Prostate gland (tissue), 2 donors: ENCODE measurements around the gene TPPP2. TPM values are rescaled to one million over a fixed set of nuclear protein-coding genes. Genes with fewer than 3 reads are reported as not detected.

Experiments
- DNase-seq: peaks from one replicate; pipeline ENCODE4 v3.0.0-alpha.2; 2019; ENCODE audit warnings: low spot score
- H3K27ac ChIP-seq, 2 donors: fragments of 200-600 bp; sonication (generic); 2 replicates each; pipeline ENCODE4 v1.5.1; 2017 to 2019
- H3K27me3 ChIP-seq: fragments of 200-600 bp; sonication (generic); replicated peaks from 2 replicates; pipeline ENCODE4 v1.5.1; 2019; ENCODE audit not compliant: insufficient read depth
- H3K36me3 ChIP-seq, 2 donors: fragments of 200-600 bp; sonication (generic); 1 replicate in 1 of 2; 2 replicates in 1 of 2; pipeline versions ENCODE4 v1.5.1 to v1.8.1; 2017 to 2019
- H3K4me1 ChIP-seq: fragments of 200-600 bp; sonication (generic); replicated peaks from 2 replicates; pipeline ENCODE4 v1.5.1; 2019
- H3K4me3 ChIP-seq, 2 donors: fragments of 200-600 bp; sonication (generic); 2 replicates each; pipeline ENCODE4 v1.5.1; 2017 to 2019
- H3K9me3 ChIP-seq: fragments of 200-600 bp; sonication (generic); 2 replicates; pipeline ENCODE4 v1.5.1; 2017
- POLR2A ChIP-seq: fragments of 450-650 bp; IDR thresholded peaks from one replicate; pipeline ENCODE4 v1.6.1; 2016; ENCODE audit warnings: antibody characterized with exemption, mild to moderate bottlenecking
- POLR2AphosphoS5 ChIP-seq: sonication (generic); formaldehyde crosslinking; IDR thresholded peaks from one replicate; pipeline ENCODE4 v1.6.1; 2017; ENCODE audit warnings: antibody characterized with exemption
- WGBS: methylation state at CpG from one replicate; pipeline ENCODE4 v1.1.5; 2018; 5-methylcytosine and 5-hydroxymethylcytosine counted together
- intact Hi-C: fragments of 100-400 bp; cut with DNase I; formaldehyde crosslinking; loops from one replicate; pipeline ENCODE4 v1.14.2; 2022
- total RNA-seq, 2 donors: library from RNA; depleted of rRNA; stranded (reverse); fragments of >200 nt; gene quantifications; one replicate each; pipeline ENCODE4 v1.1.0, GENCODE V29; 2016
- TF ChIP-seq, protein P1 (sequence below), 4 experiments: fragments of 200-600 bp in 2 of 4; fragments of 450-650 bp in 2 of 4; sonication (generic) in 2 of 4; IDR thresholded peaks; 1 replicate in 3 of 4; 2 replicates in 1 of 4; pipeline ENCODE4 v1.5.1; 2016 to 2019; ENCODE audit warnings: antibody characterized with exemption in 4 of 4, mild to moderate bottlenecking in 2 of 4, moderate library complexity in 2 of 4

TPPP2 gene
- total RNA-seq, 2 donors from 2014 or later, result 9.4 TPM; not detected in 1

- H3K9me3 ChIP-seq, result no peaks in the 10 kb centered on the region
- H3K4me1 ChIP-seq, result no peaks in the 10 kb centered on the region
- H3K4me3 ChIP-seq, result no peak within 1 kb of the TSS
- 64% methylated on average over 8 of the region's 8 CpGs for WGBS
- no peaks in the 10 kb centered on the region for H3K36me3 ChIP-seq
- no peaks in the 10 kb centered on the region for H3K27me3 ChIP-seq
- intact Hi-C loops, result no loop called here
- DNase-seq, result no peak
- no peak within 1 kb of the TSS for H3K27ac ChIP-seq
- TF ChIP-seq, protein P1, sequence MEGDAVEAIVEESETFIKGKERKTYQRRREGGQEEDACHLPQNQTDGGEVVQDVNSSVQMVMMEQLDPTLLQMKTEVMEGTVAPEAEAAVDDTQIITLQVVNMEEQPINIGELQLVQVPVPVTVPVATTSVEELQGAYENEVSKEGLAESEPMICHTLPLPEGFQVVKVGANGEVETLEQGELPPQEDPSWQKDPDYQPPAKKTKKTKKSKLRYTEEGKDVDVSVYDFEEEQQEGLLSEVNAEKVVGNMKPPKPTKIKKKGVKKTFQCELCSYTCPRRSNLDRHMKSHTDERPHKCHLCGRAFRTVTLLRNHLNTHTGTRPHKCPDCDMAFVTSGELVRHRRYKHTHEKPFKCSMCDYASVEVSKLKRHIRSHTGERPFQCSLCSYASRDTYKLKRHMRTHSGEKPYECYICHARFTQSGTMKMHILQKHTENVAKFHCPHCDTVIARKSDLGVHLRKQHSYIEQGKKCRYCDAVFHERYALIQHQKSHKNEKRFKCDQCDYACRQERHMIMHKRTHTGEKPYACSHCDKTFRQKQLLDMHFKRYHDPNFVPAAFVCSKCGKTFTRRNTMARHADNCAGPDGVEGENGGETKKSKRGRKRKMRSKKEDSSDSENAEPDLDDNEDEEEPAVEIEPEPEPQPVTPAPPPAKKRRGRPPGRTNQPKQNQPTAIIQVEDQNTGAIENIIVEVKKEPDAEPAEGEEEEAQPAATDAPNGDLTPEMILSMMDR (IDR thresholded peaks at IDR 0.05), result no peak
- TF ChIP-seq POLR2A (no peak), POLR2AphosphoS5 (no peak)
These were observed 28.0 kb downstream of the TPPP2 start, which contains the start of gene RNASE8 for GRCh38 chr14:21057803-21058675. TSS of gene RNASE8 (plus strand) at chr14:21057822. CDS start at chr14:21057893, 71 bp downstream.

- DNase-seq, result no peak
- WGBS, result 89% methylated on average over 5 of the region's 5 CpGs
These were observed 28.9 kb downstream of the TPPP2 start for GRCh38 chr14:21058903-21059302.

DNA sequence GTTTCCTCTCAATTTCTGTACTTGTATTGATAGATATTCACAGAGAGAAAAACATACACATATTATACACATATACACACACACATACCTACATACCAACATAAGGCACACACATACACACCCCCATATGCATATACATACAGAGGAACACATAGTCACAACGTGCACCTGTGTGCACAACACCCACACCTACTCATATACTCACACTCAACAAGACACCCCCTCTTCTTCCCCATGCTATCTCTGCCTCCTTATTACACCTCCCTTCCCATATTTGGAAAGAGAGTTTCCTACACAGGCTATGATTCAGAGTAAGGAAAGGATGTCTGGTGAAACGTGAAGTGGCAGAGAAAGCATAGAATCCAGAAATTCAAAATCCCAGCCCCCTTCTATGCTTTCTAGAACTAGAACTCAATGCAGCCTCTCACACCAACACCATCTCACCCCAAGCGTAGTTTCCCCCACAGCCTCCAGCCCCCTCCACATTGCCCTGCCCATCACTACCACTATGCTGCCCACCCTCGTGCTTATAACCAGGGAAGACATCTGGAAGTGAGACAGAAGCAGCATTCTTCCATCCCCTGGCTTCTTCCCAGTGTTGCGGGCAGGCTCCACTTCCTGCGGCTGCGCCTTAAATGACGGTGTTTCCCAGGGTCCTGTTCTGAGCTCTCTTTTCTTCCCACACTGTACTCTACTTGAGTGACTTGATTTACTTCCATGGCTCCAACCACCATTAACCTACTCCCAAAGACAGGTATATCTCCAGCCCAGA, 30.0 kb downstream of the TPPP2 start:
- DNase-seq, result no peak
- H3K9me3 ChIP-seq, result no peaks in the 10 kb centered on the region
- H3K4me1 ChIP-seq, result no peaks in the 10 kb centered on the region
- no peak overlapping the region for H3K27ac ChIP-seq
- intact Hi-C loops, result no loop called here
- WGBS, result 73% methylated on average over 8 of the region's 8 CpGs
- TF ChIP-seq, protein P1 (IDR thresholded peaks at IDR 0.05), result no peak
- no peak for TF ChIP-seq POLR2A
- TF ChIP-seq POLR2AphosphoS5, result no peak
- H3K36me3 ChIP-seq, result no peaks in the 10 kb centered on the region
- H3K4me3 ChIP-seq, result no peak overlapping the region
- no peaks in the 10 kb centered on the region for H3K27me3 ChIP-seq

More at GRCh38 chr14:21058903-21059302, 28.9 kb downstream of the TPPP2 start:
- Histone ChIP-seq H3K27me3 (no peaks in the 10 kb centered on the region), H3K9me3 (no peaks in the 10 kb centered on the region), H3K27ac (no peak overlapping the region), H3K4me3 (no peak overlapping the region), H3K4me1 (no peaks in the 10 kb centered on the region), H3K36me3 (no peaks in the 10 kb centered on the region)
- TF ChIP-seq, protein P1 (IDR thresholded peaks at IDR 0.05), result no peak
- TF ChIP-seq POLR2A (no peak), POLR2AphosphoS5 (no peak)
- intact Hi-C loops, result no loop called here

- intact Hi-C loops, result no loop called here
- H3K4me1 ChIP-seq, result no peaks in the 10 kb centered on the region
- no peak for DNase-seq
- TF ChIP-seq, protein P1 (IDR thresholded peaks at IDR 0.05), result no peak
- TF ChIP-seq POLR2AphosphoS5 (no peak), POLR2A (no peak)
- no peaks in the 10 kb centered on the region for H3K27me3 ChIP-seq
- whole genome bisulfite sequencing, result 53% methylated on average over 13 of the region's 13 CpGs
- no peaks in the 10 kb centered on the region for H3K9me3 ChIP-seq
- no peak overlapping the region for H3K27ac ChIP-seq
- no peak overlapping the region for H3K4me3 ChIP-seq
- no peaks in the 10 kb centered on the region for H3K36me3 ChIP-seq
These were observed 30.8 kb downstream of the TPPP2 start for GRCh38 chr14:21060614-21061346.
